Measurements from ENCODE around the gene TUBB8. TPM values are rescaled to one million over a fixed set of nuclear protein-coding genes. Genes with fewer than 3 reads are reported as not detected.
A peak's percentile ranks its signal among the peaks of the same experiment; 100 is the strongest.
"Not testable (repeated sequence)": the region's sequence is repeated elsewhere in the genome, so short reads cannot be mapped to it uniquely, and the experiment has no call there.

TUBB8 gene
- total RNA-seq, 1 donor from 2014 or later, result 1.1 TPM

DNA sequence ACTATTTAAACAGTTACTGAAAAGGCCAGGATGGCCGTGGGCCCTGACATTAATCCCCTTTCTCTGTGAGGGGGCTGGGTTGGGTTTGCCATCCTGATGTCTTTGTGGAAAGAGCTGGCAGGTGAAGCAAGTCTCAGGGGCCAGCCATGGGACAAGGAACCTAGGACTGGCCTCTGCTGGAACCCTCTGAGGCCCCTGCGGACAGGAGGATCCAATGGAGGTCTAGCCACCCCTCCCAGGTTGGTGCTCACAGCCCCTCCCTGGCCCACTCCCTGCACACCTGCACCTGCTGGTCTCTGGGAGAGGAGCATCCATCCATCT is 35.8 kb downstream of the TUBB8 start:
- not testable (repeated sequence) for H3K4me3 Mint-ChIP-seq (ENCODE audit: unreplicated experiment); H3K27ac Mint-ChIP-seq (ENCODE audit: unreplicated experiment); H3K9me3 Mint-ChIP-seq (ENCODE audit: unreplicated experiment); DNase-seq; H3K27me3 Mint-ChIP-seq (ENCODE audit: unreplicated experiment); H3K36me3 Mint-ChIP-seq (ENCODE audit: unreplicated experiment); H3K4me1 Mint-ChIP-seq (ENCODE audit: low read depth, unreplicated experiment)

DNA sequence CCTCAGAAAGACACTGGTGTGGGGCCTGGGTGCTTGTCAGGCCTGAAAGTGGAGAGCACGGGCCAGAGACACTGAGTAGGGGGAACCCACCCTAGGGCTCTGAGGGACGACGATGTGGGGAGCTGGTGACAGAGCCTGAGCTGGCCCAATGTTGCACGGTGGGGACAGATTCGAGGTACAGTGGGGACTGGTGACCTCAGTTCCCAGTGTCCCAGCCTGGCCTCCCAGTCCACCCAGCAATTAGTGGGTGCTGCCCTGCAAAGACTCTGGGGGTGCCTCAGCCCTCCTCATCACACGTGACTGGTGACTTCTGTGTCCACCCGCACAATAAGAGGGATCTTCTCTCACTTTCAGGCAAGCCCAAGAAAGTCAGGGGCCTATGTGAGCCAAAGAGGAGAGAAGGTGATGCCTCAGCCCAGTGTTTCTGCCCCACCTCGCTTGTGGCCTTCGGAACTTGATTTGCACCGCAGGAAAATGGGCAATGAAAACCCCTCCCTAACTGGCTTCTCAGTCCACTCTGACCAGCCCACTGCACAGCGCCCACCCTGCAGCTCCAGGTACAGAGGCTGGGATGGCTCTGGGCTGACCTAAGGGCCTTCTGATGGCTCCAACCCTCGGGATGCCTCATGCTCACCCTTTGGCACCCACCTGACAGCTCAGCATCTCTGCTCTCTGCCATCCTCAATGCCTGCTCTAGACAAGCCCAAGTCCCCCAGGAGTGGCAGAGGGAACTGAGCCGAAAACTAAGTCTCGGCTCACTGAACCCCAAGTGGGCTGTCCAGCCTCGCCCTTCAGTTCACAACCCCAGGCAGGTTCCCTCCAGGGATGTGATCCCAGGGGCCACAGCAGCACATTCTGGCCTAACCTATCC is 36.4 kb downstream of the TUBB8 start:
- not testable (repeated sequence) for DNase-seq; H3K4me1 Mint-ChIP-seq (ENCODE audit: low read depth, unreplicated experiment); H3K27me3 Mint-ChIP-seq (ENCODE audit: unreplicated experiment); H3K27ac Mint-ChIP-seq (ENCODE audit: unreplicated experiment); H3K4me3 Mint-ChIP-seq (ENCODE audit: unreplicated experiment); H3K36me3 Mint-ChIP-seq (ENCODE audit: unreplicated experiment); H3K9me3 Mint-ChIP-seq (ENCODE audit: unreplicated experiment)

DNA sequence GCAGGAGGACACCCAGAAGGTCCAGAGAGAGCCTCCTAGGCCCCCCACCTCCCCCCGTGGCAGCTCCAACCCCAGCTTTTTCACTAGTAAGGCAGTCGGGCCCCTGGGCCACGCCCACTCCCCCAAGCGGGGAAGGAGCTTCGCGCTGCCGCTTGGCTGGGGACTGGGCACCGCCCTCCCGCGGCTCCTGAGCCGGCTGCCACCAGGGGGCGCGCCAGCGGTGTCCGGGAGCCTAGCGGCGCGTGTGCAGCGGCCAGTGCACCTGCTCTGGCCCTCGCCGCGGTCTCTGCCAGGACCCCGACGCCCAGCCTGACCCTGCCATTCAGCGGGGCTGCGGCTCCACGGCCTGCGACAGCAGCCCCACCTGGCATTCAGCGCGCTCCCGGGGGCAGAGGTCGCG is 37.8 kb downstream of the TUBB8 start:
- peak; percentile 94 for DNase-seq

DNA sequence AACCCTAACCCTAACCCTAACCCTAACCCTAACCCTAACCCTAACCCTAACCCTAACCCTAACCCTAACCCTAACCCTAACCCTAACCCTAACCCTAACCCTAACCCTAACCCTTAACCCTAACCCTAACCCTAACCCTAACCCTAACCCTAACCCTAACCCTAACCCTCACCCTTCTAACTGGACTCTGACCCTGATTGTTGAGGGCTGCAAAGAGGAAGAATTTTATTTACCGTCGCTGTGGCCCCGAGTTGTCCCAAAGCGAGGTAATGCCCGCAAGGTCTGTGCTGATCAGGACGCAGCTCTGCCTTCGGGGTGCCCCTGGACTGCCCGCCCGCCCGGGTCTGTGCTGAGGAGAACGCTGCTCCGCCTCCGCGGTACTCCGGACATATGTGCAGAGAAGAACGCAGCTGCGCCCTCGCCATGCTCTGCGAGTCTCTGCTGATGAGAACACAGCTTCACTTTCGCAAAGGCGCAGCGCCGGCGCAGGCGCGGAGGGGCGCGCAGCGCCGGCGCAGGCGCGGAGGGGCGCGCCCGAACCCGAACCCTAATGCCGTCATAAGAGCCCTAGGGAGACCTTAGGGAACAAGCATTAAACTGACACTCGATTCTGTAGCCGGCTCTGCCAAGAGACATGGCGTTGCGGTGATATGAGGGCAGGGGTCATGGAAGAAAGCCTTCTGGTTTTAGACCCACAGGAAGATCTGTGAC is 38.7 kb downstream of the TUBB8 start:
- not testable (repeated sequence) for H3K27me3 Mint-ChIP-seq (ENCODE audit: unreplicated experiment); DNase-seq; H3K4me1 Mint-ChIP-seq (ENCODE audit: low read depth, unreplicated experiment); H3K4me3 Mint-ChIP-seq (ENCODE audit: unreplicated experiment); H3K36me3 Mint-ChIP-seq (ENCODE audit: unreplicated experiment); H3K9me3 Mint-ChIP-seq (ENCODE audit: unreplicated experiment); H3K27ac Mint-ChIP-seq (ENCODE audit: unreplicated experiment)

More for the DNA sequence above, 37.8 kb downstream of the TUBB8 start:
- H3K9me3 Mint-ChIP-seq (ENCODE audit: unreplicated experiment); H3K27ac Mint-ChIP-seq (ENCODE audit: unreplicated experiment); H3K27me3 Mint-ChIP-seq (ENCODE audit: unreplicated experiment); H3K4me3 Mint-ChIP-seq (ENCODE audit: unreplicated experiment); H3K36me3 Mint-ChIP-seq (ENCODE audit: unreplicated experiment); H3K4me1 Mint-ChIP-seq (ENCODE audit: low read depth, unreplicated experiment): not testable (repeated sequence)
- TF ChIP-seq, protein P1, sequence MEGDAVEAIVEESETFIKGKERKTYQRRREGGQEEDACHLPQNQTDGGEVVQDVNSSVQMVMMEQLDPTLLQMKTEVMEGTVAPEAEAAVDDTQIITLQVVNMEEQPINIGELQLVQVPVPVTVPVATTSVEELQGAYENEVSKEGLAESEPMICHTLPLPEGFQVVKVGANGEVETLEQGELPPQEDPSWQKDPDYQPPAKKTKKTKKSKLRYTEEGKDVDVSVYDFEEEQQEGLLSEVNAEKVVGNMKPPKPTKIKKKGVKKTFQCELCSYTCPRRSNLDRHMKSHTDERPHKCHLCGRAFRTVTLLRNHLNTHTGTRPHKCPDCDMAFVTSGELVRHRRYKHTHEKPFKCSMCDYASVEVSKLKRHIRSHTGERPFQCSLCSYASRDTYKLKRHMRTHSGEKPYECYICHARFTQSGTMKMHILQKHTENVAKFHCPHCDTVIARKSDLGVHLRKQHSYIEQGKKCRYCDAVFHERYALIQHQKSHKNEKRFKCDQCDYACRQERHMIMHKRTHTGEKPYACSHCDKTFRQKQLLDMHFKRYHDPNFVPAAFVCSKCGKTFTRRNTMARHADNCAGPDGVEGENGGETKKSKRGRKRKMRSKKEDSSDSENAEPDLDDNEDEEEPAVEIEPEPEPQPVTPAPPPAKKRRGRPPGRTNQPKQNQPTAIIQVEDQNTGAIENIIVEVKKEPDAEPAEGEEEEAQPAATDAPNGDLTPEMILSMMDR (IDR thresholded peaks at IDR 0.05; ENCODE audit: partially characterized antibody, unreplicated experiment), result peak; percentile 44

Other genes starting within 250 kb of the TUBB8 start
- gene ZMYND11, start 86.2 kb upstream of the TUBB8 start, total RNA-seq (ENCODE audit: unreplicated experiment), result 26.6 TPM

Measured in glutamatergic neuron (in vitro differentiated cells).